Smooth muscle cell (in vitro differentiated cells): Measurements from ENCODE around the gene PPP6R3. TPM values are rescaled to one million over a fixed set of nuclear protein-coding genes. Genes with fewer than 3 reads are reported as not detected.

Experiments
- DNase-seq: peaks from one replicate; lab custom pipeline; 2025; ENCODE audit not compliant: unreplicated experiment; lab: John Stamatoyannopoulos, UW
- H2AFZ ChIP-seq: fragments of 200-600 bp; sonication (generic); 2 replicates; pipeline ENCODE4 v1.6.0; 2016; ENCODE audit warnings: antibody characterized with exemption, low read depth, mild to moderate bottlenecking
- H3F3A ChIP-seq: fragments of 200-600 bp; sonication (generic); 2 replicates; pipeline ENCODE4 v1.6.0; 2017; ENCODE audit warnings: antibody characterized with exemption, low read depth
- H3K27ac ChIP-seq: fragments of 200-600 bp; sonication (generic); 2 replicates; pipeline ENCODE4 v1.5.1; 2016; ENCODE audit warnings: low read depth, mild to moderate bottlenecking
- H3K27me3 ChIP-seq: fragments of 200-600 bp; sonication (generic); 2 replicates; pipeline ENCODE4 v1.6.1; 2016; ENCODE audit warnings: low read depth, mild to moderate bottlenecking
- H3K36me3 ChIP-seq: fragments of 200-600 bp; sonication (generic); 2 replicates; pipeline ENCODE4 v1.5.1; 2016; ENCODE audit warnings: low read depth
- H3K4me1 ChIP-seq: fragments of 200-600 bp; sonication (generic); 2 replicates; pipeline ENCODE4 v1.5.1; 2016; ENCODE audit warnings: low read depth
- H3K4me2 ChIP-seq: fragments of 200-600 bp; sonication (generic); 2 replicates; pipeline ENCODE4 v1.6.0; 2016; ENCODE audit warnings: mild to moderate bottlenecking
- H3K4me3 ChIP-seq: fragments of 200-600 bp; sonication (generic); 2 replicates; pipeline ENCODE4 v1.5.1; 2016; ENCODE audit warnings: mild to moderate bottlenecking
- H3K79me2 ChIP-seq: fragments of 200-600 bp; sonication (generic); 2 replicates; pipeline ENCODE4 v1.6.0; 2016; ENCODE audit warnings: low read depth, mild to moderate bottlenecking
- H3K9ac ChIP-seq: fragments of 200-600 bp; sonication (generic); 2 replicates; pipeline ENCODE4 v1.6.0; 2016; ENCODE audit warnings: low read depth
- H3K9me3 ChIP-seq: fragments of 200-600 bp; sonication (generic); replicated peaks from 2 replicates; pipeline ENCODE4 v1.5.1; 2016; ENCODE audit warnings: low read depth
- H4K20me1 ChIP-seq: fragments of 200-600 bp; sonication (generic); 2 replicates; pipeline ENCODE4 v1.6.0; 2016; ENCODE audit warnings: low read depth
- WGBS: methylation state at CpG from one replicate; pipeline ENCODE4 v1.1.7; 2016; ENCODE audit warnings: low lambda C conversion rate; 5-methylcytosine and 5-hydroxymethylcytosine counted together
- polyA plus RNA-seq: library from polyadenylated mRNA; unstranded; fragments of >200 nt; fragmentation: Nextera tagmentation; extraction: Ambion mirVana; gene quantifications from 2 replicates; pipeline ENCODE4 v1.2.1, GENCODE V29; 2016
- total RNA-seq: library from RNA; depleted of rRNA; stranded (reverse); fragments of >200 nt; gene quantifications from 2 replicates; pipeline ENCODE4 v1.2.3, GENCODE V29; 2014
- TF ChIP-seq, protein P1 (sequence below): fragments of 200-600 bp; sonication (generic); IDR thresholded peaks from 2 replicates; pipeline ENCODE4 v1.5.1; 2017; ENCODE audit warnings: borderline replicate concordance, mild to moderate bottlenecking, antibody characterized with exemption; ENCODE audit not compliant: insufficient read depth, poor library complexity, severe bottlenecking

Gene PPP6R3
- total and polyA plus RNA-seq, 2 experiments from 2014 or later = 28.4 to 121 TPM

DNA sequence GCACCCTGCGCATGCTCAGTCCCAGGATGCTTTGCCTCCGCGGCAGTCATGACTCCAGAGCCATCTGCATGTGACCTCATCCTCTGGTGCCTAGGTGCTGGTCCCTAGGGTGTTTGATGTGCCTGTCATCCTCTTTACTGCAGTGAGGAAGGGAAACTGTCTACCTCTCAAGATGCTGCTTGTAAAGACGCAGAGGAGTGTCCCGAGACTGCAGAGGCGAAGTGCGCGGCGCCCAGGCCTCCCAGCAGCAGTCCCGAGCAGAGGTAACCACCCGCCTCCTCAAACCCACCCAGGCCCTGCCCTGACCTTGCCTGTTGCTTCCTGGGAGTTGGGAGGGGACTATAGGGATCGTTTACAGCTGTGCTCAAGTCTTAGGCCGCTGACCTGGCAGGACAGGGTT is 149.2 kb downstream of the PPP6R3 start:
- no peak overlapping the region for H3K9ac ChIP-seq

DNA sequence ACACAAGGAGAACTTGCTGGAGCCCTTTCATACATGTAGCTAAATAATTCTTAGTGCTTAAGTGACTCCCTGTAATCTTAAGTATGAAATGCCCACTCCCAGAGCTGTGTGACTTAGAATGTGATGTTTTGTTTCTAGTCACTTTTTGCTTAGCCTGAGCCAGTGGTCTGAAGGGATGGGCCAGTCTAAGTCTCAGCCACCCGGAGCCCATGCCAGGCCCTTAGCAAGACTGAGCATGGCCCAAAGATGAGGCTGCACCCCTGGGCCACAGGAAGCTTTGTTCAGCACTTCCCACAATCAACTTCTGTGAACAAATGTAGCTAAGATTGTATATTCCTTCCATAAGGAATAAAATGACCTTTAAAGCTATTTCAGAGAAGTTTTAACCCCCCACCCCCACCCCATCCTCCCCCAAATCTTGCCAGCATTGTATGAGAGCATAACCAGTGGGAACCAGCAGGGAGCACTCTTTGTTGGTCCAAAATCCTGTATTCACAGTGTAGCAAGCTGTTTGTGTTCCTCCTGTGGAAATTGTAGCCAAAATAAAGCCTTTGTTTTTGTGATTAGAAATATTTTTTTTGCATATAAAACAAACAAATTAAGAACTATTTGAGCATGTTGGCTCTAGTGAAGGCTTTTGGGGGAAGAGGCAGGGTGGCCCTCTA is 150.0 kb downstream of the PPP6R3 start:
- H3K79me2 ChIP-seq = no peaks in the 10 kb centered on the region
- H3K9ac ChIP-seq = no peak overlapping the region
- H2AFZ ChIP-seq = no peak overlapping the region
- WGBS = 100% methylated on average over 1 of the region's 1 CpG
- no peak overlapping the region for H3K4me3 ChIP-seq
- H3K4me2 ChIP-seq = no peak overlapping the region
- no peaks in the 10 kb centered on the region for H3K27me3 ChIP-seq
- no peak overlapping the region for H3K27ac ChIP-seq
- peaks cover 3% of the 10 kb centered on the region for H4K20me1 ChIP-seq
- H3K36me3 ChIP-seq = peaks cover 51% of the 10 kb centered on the region
- no peaks in the 10 kb centered on the region for H3F3A ChIP-seq
- TF ChIP-seq, protein P1, sequence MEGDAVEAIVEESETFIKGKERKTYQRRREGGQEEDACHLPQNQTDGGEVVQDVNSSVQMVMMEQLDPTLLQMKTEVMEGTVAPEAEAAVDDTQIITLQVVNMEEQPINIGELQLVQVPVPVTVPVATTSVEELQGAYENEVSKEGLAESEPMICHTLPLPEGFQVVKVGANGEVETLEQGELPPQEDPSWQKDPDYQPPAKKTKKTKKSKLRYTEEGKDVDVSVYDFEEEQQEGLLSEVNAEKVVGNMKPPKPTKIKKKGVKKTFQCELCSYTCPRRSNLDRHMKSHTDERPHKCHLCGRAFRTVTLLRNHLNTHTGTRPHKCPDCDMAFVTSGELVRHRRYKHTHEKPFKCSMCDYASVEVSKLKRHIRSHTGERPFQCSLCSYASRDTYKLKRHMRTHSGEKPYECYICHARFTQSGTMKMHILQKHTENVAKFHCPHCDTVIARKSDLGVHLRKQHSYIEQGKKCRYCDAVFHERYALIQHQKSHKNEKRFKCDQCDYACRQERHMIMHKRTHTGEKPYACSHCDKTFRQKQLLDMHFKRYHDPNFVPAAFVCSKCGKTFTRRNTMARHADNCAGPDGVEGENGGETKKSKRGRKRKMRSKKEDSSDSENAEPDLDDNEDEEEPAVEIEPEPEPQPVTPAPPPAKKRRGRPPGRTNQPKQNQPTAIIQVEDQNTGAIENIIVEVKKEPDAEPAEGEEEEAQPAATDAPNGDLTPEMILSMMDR = no peak
- no peaks in the 10 kb centered on the region for H3K4me1 ChIP-seq
- DNase-seq = no peak
- no peaks in the 10 kb centered on the region for H3K9me3 ChIP-seq

More for the DNA sequence above, 149.2 kb downstream of the PPP6R3 start:
- peaks cover 59% of the 10 kb centered on the region for H3K36me3 ChIP-seq
- no peak for DNase-seq
- no peaks in the 10 kb centered on the region for H3K27me3 ChIP-seq
- no peak overlapping the region for H3K4me2 ChIP-seq
- H2AFZ ChIP-seq = no peak overlapping the region
- H3K9me3 ChIP-seq = no peaks in the 10 kb centered on the region
- 99% methylated on average over 13 of the region's 13 CpGs for WGBS
- H4K20me1 ChIP-seq = peaks cover 3% of the 10 kb centered on the region
- no peak overlapping the region for H3K4me3 ChIP-seq
- TF ChIP-seq, protein P1 = no peak
- no peaks in the 10 kb centered on the region for H3K79me2 ChIP-seq
- no peaks in the 10 kb centered on the region for H3F3A ChIP-seq
- no peaks in the 10 kb centered on the region for H3K4me1 ChIP-seq
- no peak overlapping the region for H3K27ac ChIP-seq

DNA sequence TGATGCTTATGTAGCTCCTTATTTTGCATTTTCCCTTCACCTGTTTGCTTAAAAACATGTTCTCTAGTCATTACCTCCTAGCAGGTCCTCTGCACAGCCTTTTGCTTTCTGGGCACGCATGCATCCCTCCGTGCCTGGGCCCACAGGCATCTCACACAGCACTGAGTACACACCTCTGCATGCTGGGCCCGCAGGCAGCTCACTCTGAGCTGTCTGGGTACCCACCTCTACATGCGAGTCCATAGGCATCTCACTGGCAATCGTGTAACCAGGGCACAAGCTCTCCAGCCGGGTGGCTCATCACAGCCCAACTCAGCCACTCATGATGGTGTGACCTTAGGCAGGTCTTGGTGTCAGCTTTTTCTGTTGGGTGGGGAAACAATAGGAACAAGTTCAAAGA is 155.1 kb downstream of the PPP6R3 start:
- no peaks in the 10 kb centered on the region for H3K79me2 ChIP-seq
- no peak overlapping the region for H3K27ac ChIP-seq
- no peak overlapping the region for H3K4me2 ChIP-seq
- H3K9ac ChIP-seq = no peak overlapping the region
- H3K9me3 ChIP-seq = no peaks in the 10 kb centered on the region
- H3K4me3 ChIP-seq = no peak overlapping the region
- H3F3A ChIP-seq = no peaks in the 10 kb centered on the region
- H3K4me1 ChIP-seq = no peaks in the 10 kb centered on the region
- no peak for DNase-seq
- H2AFZ ChIP-seq = no peak overlapping the region
- WGBS = 97% methylated on average over 6 of the region's 6 CpGs
- H4K20me1 ChIP-seq = no peaks in the 10 kb centered on the region
- peaks cover 23% of the 10 kb centered on the region for H3K36me3 ChIP-seq
- H3K27me3 ChIP-seq = no peaks in the 10 kb centered on the region
- TF ChIP-seq, protein P1 = no peak
